ENCODE data around the gene SPG7. TPM values are rescaled to one million over a fixed set of nuclear protein-coding genes. Genes with fewer than 3 reads are reported as not detected.

Gene SPG7
- total and polyA plus RNA-seq, 2 of the 4 experiments (the other 2 are of a cell fraction): 94.6 to 96.8 TPM

DNA sequence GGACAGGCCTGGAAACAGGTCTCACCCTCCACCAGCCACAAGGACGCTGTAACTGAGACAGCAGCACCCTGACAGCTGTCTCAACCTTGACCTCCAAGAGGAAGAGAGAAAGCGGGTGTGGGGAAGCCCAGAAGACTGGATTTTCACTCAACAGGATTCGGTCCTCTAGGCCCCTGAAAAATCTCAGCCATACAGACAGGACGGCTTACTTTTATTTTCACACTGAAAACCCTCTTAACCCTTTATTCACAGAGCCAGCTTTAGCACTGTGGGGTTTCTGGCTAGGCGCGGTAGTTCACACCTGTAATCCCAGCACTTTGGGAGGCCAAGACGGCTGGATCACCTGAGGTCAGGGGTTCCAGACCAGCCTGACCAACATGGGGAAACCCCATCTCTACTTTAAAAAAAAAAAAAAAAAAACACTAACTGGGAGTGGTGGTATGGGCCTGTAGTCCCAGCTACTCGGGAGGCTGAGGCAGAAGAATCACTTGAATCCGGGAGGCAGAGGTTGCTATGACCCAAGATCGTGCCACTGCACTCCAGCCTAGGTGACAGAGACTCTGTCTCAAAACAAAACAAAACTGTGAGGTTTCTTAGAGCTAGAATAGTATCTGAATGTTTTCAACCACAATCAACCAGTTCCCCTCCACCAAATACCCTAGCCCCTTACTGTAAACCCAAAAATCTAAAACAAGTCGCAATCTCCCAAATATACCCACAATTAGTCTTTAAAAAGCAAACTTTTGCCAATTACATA is 23.1 kb upstream of the SPG7 start:
- Histone ChIP-seq H2AK9ac (replicated peaks; ENCODE audit: low read depth, low read length, poor library complexity) (no peak overlapping the region), H3K4me1 (ENCODE audit: control insufficient read depth, insufficient read depth, low read length) (peaks cover 27% of the 10 kb centered on the region), H2AFZ (replicated peaks; ENCODE audit: low read length, poor library complexity) (no peak overlapping the region), H4K20me1 (ENCODE audit: insufficient read depth, low read length) (peaks cover 91% of the 10 kb centered on the region), H3K14ac (replicated peaks; ENCODE audit: low read depth, low read length) (no peak overlapping the region), H3K56ac (ENCODE audit: extremely low read depth, insufficient read depth, low read length) (no peak overlapping the region), H3K36me3 (ENCODE audit: control insufficient read depth, insufficient read depth, low read length) (no peaks in the 10 kb centered on the region), H3K27ac (ENCODE audit: insufficient read depth, low read length) (no peak overlapping the region), H3K4me2 (ENCODE audit: low read depth, low read length) (no peak overlapping the region), H3K9me3 (ENCODE audit: control insufficient read depth, insufficient read depth, low read length) (no peaks in the 10 kb centered on the region), H3K79me1 (ENCODE audit: low read depth in 1 of 2, low read length in 2 of 2) (peaks cover 0 to 64% of the 10 kb centered on the region in 2 experiments; a peak in 2 of 4 replicates), H2BK20ac (ENCODE audit: low read depth, low read length) (no peak overlapping the region), H2BK120ac (ENCODE audit: low read depth, low read length) (no peak overlapping the region), H4K91ac (ENCODE audit: insufficient read depth, low read depth, low read length) (no peak overlapping the region), H3K23ac (ENCODE audit: low read depth, low read length) (peak overlapping the region; percentile 37; the same call in 1 of the 2 replicates), H2AK5ac (ENCODE audit: low read depth, low read length) (no peak overlapping the region), H4K8ac (ENCODE audit: low read depth in 2 of 2, low read length in 2 of 2) (no peak overlapping the region), H3K27me3 (ENCODE audit: control insufficient read depth, insufficient read depth, low read length) (no peaks in the 10 kb centered on the region), H4K5ac (ENCODE audit: low read depth, low read length) (no peak overlapping the region), H3K9me1 (ENCODE audit: insufficient read depth, low read length) (peaks cover 45% of the 10 kb centered on the region), H3K9ac (ENCODE audit: low read depth, low read length) (no peak overlapping the region), H3K18ac (ENCODE audit: low read depth, low read length) (no peak overlapping the region), H3K4ac (ENCODE audit: low read depth, low read length) (no peak overlapping the region), H2BK5ac (ENCODE audit: low read depth, low read length, poor library complexity, severe bottlenecking) (no peak overlapping the region), H3K4me3 (ENCODE audit: insufficient read depth, low read depth, low read length) (no peak overlapping the region), H2BK15ac (ENCODE audit: low read depth, low read length) (no peak overlapping the region)
- ChIA-PET CTCF (no interaction called here), POLR2A (ENCODE audit: unreplicated experiment) (no interaction called here)
- DNase-seq (no peak), ATAC-seq (ENCODE audit: low read depth) (no peak)
- intact Hi-C loops (cut with micrococcal nuclease): no loop called here
- BruUV-seq (replicated peaks): no TSS peak
- TF ChIP-seq MXI1 (IDR thresholded peaks at IDR 0.05; ENCODE audit: borderline replicate concordance, low read depth, low read length) (no peak), FOS (IDR thresholded peaks at IDR 0.05; ENCODE audit: low read depth, low read length) (no peak), SMC3 (IDR thresholded peaks at IDR 0.05; ENCODE audit: low read depth, low read length) (no peak), MAFK (IDR thresholded peaks at IDR 0.05; ENCODE audit: low read depth, low read length) (no peak), RFX5 (IDR thresholded peaks at IDR 0.05; ENCODE audit: low read depth, low read length) (no peak), RCOR1 (IDR thresholded peaks at IDR 0.05; ENCODE audit: insufficient replicate concordance, low read length) (no peak)
- TF ChIP-seq, protein P1, sequence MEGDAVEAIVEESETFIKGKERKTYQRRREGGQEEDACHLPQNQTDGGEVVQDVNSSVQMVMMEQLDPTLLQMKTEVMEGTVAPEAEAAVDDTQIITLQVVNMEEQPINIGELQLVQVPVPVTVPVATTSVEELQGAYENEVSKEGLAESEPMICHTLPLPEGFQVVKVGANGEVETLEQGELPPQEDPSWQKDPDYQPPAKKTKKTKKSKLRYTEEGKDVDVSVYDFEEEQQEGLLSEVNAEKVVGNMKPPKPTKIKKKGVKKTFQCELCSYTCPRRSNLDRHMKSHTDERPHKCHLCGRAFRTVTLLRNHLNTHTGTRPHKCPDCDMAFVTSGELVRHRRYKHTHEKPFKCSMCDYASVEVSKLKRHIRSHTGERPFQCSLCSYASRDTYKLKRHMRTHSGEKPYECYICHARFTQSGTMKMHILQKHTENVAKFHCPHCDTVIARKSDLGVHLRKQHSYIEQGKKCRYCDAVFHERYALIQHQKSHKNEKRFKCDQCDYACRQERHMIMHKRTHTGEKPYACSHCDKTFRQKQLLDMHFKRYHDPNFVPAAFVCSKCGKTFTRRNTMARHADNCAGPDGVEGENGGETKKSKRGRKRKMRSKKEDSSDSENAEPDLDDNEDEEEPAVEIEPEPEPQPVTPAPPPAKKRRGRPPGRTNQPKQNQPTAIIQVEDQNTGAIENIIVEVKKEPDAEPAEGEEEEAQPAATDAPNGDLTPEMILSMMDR (conservative IDR thresholded peaks at IDR 0.05; ENCODE audit: low read depth, low read length): no peak
- dilution Hi-C loops (cut with HindIII; ENCODE audit: low sequenced_read_pairs, unreplicated experiment): no loop called here
- 64% methylated on average over 2 of the region's 11 CpGs; no CpG with 5 or more reads in 1 of the 2 experiments for WGBS, 2 experiments (ENCODE audit: extremely low coverage in 2 of 2, insufficient read length in 1 of 2)
- in situ Hi-C loops (cut with MboI; ENCODE audit: low sequenced_read_pairs): no loop called here

Measured in IMR-90 (cell line).